OCI-LY3 (cell line): ENCODE results near the gene SNED1.

Source experiments
- EZH2phosphoT487 ChIP-seq: fragments of 200-600 bp; shearing (Covaris generic); IDR thresholded peaks from 2 replicates; pipeline ENCODE4 v1.6.1; 2018; ENCODE audit warnings: antibody characterized with exemption, mixed run types, low read depth
- TF ChIP-seq, protein P1 (sequence below): fragments of 200-600, 300-600 bp; sonication (generic); IDR thresholded peaks from 2 replicates; pipeline ENCODE4 v1.5.1; 2014; ENCODE audit warnings: antibody characterized with exemption, low read length, low read depth

DNA sequence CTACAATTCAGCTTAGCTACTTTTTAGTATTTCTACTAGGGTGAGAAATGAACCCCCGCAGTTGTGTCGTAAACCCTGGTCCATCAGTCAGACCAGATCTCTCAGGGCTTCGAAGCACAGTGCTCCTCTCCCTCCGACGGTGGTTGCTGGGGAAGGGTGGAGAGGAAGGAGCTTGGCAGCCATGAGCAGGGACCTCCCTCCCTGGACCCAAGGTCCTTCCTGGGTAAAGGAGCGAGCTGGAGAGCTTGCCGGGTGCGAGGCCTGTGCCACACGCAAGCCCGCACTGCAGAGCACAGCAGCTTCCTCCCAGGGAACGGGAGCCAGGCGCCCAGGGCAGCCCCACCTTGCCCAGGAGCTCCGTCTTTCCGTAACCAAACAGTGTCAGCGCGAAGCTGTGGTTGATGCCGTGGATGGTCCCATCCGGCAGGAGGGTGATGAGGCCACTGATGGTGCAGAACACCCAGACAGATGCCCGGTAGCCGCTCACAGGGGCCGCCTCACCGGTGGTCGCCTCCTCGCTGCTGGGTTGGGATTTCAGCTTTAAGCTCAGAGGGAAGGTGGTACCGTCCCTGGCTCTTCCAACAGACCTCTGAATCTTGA lies 138.3 kb downstream of the SNED1 start:
- TF ChIP-seq, protein P1, sequence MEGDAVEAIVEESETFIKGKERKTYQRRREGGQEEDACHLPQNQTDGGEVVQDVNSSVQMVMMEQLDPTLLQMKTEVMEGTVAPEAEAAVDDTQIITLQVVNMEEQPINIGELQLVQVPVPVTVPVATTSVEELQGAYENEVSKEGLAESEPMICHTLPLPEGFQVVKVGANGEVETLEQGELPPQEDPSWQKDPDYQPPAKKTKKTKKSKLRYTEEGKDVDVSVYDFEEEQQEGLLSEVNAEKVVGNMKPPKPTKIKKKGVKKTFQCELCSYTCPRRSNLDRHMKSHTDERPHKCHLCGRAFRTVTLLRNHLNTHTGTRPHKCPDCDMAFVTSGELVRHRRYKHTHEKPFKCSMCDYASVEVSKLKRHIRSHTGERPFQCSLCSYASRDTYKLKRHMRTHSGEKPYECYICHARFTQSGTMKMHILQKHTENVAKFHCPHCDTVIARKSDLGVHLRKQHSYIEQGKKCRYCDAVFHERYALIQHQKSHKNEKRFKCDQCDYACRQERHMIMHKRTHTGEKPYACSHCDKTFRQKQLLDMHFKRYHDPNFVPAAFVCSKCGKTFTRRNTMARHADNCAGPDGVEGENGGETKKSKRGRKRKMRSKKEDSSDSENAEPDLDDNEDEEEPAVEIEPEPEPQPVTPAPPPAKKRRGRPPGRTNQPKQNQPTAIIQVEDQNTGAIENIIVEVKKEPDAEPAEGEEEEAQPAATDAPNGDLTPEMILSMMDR, result no peak
- no peak for TF ChIP-seq EZH2phosphoT487
